Right renal cortex interstitium (tissue), 3 donors: ENCODE measurements around the gene FMOD. TPM values are rescaled to one million over a fixed set of nuclear protein-coding genes. Genes with fewer than 3 reads are reported as not detected.

Experiments used
- DNase-seq, 3 donors: peaks; one replicate each; pipeline ENCODE4 v3.0.0-alpha.2; 2013; ENCODE audit warnings: low read depth in 3 of 3, low spot score in 2 of 3
- polyA plus RNA-seq, 3 donors: library from polyadenylated mRNA; unstranded; fragments of 120-200 nt; gene quantifications; one replicate each; pipeline ENCODE4 v1.2.1, GENCODE V29; 2013; ENCODE audit not compliant: insufficient read length in 3 of 3

Gene FMOD
- polyA plus RNA-seq, 3 donors, result 42.4 to 56.6 (median 51.5) TPM

DNA sequence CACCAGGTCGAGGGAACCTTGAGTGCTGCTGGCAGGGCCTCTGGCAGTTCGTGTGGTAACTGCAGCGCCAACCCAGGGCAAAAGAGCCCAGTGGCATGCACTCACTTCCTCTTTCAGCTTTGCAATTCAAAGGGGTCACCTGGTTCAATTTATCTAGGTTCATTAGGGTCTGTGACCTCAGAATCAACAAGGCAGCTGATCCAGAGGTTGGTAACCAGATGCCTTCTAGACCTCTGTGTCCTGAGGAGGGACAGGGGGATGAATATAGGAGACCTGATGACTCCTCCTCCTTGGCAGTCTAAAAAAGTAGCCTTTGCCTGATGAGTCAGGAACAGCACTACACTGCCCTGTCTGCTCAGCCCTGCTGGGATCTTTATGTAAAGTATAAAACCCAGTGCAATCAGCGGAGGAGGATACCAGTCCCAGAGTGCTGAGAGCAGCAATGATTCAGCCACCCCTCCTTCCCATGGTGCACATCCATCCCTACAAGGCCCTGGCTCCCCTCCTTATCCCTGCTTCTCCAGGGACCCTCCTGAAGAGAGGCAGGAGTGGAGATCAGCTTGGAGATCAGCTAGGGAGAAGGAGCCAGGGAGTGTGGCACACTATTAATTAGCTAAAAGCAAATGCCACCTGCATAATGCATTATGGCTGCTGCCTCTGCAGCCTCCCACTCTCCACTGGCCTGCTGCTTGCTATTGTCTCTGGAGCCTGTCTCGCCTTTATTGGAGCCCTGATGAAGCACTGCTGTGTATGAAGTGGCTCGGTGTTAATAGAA is 11.2 kb upstream of the FMOD start:
- no peak for DNase-seq

DNA sequence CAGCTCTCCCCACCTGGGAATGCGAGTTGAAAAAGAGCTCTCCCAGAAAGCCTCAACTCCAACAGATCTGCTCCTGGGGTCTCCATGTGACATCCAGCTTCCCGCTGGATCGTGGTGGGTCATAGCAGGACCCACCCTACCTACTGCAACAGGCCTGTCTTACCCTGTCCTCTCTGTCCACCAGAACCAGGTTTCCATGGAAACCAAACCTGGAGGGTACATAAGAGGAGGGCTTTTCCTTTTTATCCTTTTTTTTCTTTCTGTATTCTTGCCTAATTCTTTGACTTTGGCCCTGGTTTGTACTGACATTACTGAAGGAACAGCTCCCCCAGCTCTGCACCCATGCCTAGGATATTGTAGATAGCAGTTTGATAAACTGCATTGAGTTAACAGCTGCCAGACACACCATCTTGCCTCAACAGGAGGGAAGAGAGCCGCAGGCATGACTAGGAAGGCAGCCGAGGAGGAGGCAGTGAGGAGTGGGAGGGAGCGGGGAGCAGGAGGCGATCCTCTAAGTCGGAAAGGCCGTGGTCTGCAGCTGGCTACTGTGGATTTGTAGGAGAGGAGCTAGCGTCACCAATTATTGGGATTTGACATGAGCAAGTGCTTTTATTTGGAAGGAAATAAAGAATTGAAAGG is 9.7 kb upstream of the FMOD start:
- no peak for DNase-seq

DNA sequence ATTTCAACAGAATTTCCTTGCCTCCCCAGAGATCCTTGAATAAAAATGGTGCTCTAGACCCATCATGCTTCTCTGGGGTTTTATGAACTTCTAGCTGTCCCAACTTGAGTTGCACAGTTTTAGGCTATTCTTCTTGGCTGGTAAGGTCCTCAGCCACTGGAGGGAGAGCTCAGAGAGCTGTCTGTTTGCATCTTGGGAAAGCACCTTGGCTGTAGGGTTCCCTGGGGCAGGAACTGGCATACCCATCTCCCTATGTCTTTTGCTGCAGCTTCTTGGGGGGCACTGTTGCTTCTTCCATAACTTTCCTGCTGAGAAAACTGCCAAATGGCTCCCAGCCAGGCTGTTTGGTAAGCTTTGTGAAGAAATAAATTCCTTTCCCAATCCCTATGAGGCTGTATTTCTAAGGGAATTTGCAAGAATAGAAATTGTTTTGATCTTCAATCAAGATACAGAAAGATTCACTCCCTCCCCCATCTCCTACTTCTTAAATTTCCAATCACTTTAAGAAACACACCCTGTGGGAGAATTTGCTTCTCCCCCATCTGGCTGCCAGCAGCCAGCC is 8.2 kb upstream of the FMOD start:
- DNase-seq, result no peak

- no peak for DNase-seq
Observed at GRCh38 chr1:203354246-203354645, 3.3 kb upstream of the FMOD start.

GRCh38 chr1:203353486-203353885 is 2.6 kb upstream of the FMOD start:
- DNase-seq, result no peak

GRCh38 chr1:203349773-203350524 is 973 bp downstream of the FMOD start:
- DNase-seq, result no peak

GRCh38 chr1:203349166-203349565 is 1.8 kb downstream of the FMOD start:
- no peak for DNase-seq

DNA sequence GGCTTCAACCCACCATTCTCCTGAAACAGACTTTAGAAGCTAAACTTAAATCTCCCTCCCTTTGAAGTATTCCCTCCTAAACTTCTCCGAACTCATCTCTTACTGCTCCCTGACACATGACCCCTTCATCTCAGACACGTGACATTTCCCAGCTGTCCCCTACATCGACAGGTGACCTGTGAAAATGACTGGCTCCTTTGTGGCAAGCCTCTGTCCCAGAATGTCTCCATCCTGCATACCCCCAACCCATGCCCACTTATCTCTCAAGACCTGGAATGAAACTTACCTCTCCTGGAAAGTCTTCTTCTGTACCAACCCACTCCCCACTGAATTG is 4.2 kb downstream of the FMOD start:
- no peak for DNase-seq

DNA sequence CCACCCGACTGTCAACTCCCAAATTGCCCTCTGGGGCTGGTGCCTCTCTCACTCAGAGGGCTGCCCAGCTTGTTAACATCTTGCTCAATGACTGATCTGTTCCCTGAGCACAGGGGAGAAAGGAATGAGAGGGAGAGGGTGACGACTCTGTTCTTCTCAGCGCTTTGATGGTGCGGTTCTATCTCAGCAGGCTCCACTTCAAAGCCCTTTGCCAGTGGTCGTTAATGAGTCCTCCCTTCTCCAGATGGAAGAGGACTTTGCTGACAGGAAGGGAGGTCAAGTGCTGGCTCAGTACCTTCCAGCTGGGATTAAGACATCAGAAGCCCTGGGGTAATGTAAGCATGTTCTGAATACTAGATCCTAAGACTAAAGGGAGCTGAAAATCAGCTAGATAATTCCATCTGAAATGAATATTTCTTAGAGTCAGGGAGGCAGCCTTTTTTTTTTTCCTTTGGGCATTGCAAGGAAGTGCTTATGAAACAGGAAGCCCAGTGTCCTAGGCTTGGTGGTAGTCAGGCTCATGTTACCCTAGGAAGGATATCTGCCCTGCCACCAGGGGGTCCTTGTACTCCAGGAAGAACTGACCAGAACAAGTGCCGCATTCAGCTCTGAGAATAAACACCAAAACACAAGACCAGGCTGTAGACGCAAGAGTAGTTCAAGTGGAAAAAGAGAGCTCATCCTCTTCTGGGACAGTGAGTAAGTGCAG is 4.7 kb downstream of the FMOD start:
- no peak for DNase-seq

DNA sequence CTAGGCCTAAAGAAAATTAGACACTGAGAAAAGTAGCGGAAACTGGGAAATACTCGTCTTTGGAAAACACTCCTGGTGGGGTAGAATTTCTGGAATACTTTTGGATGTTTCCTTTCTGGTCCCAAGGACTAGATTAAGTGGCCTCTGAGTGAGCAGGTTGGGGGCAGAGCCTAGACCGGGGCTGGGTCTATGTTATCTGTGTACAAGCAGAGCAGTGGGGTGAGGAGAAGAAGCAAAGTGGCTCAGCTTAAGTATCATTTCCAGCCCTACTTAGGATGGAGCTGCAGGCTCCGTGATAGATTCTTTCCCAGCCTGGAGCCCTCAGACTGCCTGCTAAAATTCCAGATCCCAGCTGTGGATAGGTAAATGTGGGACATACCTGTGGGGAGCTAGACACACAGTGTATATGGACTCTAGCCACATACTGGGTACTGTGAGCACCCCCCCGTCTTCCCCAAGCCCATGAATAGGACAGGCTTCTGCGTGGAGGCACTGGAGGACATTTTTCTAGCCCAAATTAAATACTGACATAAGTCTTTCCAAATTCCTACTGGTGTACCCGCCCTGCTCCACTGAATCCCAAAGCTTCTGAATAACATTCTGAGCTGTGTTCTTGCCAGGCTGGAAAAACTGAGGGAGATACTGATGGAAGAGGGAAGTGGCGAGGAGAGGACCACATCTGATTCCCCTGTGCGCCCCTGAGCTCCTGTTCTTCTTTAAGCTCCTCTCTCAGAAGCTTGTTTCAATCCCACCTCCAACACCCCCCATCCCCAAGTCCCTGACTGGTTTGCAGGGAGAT is 6.8 kb downstream of the FMOD start:
- DNase-seq, result no peak

DNA sequence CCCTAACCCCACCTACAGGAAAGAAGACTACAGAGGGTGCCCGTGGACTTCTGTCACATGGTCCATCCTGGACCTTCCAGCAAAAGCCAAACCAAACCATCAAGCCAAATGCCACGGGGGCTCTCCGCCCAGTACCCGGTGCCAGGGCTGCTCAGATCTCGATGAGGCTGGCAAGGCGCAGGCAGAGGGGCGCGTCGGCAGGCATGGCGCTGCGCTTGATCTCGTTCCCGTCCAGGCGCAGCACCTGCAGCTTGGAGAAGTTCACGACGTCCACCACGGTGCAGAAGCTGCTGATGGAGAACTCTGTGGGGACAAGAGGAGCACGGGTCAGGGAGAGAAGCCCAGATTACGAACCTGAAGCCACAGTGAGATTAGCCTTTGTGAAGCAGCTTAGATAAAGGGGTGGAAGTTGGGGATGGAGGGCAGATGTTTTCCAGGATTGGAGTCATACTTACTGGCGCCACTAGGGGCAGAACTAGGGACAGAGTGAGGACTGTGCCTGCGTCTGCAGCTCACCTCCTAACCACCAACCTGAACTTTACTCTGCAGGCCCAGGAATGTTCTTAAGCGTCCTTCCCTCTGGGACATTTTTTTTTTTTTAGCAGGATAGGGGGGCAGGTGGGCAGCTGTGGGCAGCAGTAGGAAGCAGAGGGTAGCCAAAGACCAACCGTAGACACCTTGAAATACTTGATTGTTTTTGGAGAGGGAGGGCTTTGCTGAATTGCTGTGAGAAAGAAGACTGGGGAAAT is 8.6 kb downstream of the FMOD start:
- DNase-seq, result no peak

- peak in 2 of 3 donors; percentile 74 to 78 for DNase-seq
Observed at GRCh38 chr1:203340112-203340790, 10.7 kb downstream of the FMOD start.

GRCh38 chr1:203338335-203339036 is 12.4 kb downstream of the FMOD start:
- DNase-seq, result no peak

- DNase-seq, result no peak
Observed at GRCh38 chr1:203336097-203336496, 14.8 kb downstream of the FMOD start.

DNA sequence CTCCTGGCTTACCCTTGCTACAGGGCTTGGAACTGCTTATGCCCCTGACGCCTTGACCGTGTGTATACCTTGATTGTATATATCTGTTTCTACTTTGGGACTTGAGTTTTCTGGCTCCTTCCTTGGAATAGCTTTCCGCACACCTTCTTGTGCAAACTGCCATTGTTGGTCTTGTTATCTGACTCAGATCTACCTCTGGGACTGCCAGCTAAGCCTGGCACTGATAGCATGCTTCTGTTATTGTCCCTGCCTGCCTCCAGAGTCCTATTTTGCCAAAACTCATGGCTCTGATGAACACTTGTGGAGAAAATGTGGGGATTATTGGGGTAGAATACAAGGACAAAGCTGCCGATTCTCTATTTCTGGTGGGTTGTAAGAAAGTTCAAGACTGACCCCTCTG is 15.4 kb downstream of the FMOD start:
- no peak for DNase-seq

- no peak for DNase-seq
Observed at GRCh38 chr1:203331224-203331623, 19.7 kb downstream of the FMOD start.

DNA sequence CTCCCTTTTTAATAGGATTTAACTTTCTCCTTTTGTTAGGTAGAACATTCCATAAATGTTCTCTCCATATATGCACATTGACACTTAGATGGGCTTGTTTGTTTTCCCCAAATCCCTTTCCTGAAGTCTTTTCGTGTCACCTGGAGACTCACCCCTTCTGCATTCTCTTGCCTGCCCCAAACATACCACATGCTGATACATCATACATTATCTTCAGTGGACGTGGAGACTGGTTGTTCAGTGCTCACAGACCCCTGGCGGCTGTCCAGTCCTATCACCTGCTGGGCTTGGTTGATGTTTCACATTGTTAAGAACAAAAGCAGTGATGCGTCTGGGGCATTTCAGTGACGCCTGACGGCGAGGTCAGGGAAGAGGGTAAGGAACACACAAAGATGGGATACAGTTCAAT is 22.2 kb downstream of the FMOD start:
- no peak for DNase-seq
